Astrocyte (in vitro differentiated cells and primary cell): ENCODE measurements around the gene SCAMP4. TPM values are rescaled to one million over a fixed set of nuclear protein-coding genes. Genes with fewer than 3 reads are reported as not detected.
A peak's percentile ranks its signal among the peaks of the same experiment; 100 is the strongest.
"Not testable (repeated sequence)": the region's sequence is repeated elsewhere in the genome, so short reads cannot be mapped to it uniquely, and the experiment has no call there.

ENCODE experiments used
- DNase-seq: peaks from one replicate; pipeline ENCODE4 v3.0.0-alpha.2; 2010; ENCODE audit warnings: low read depth
- FAIRE-seq: peaks from 2 replicates; lab custom pipeline; 2011; peaks lifted over from hg19 to GRCh38; lab: Jason Lieb, UNC
- H2AFZ ChIP-seq: 2 replicates; pipeline ENCODE4 v1.6.0; 2012; ENCODE audit warnings: low read depth, low read length, inconsistent platforms
- H3K27ac ChIP-seq: 2 replicates; pipeline ENCODE4 v1.5.1; 2011; ENCODE audit warnings: low read depth, low read length, inconsistent platforms
- H3K27me3 ChIP-seq: 2 replicates; pipeline ENCODE4 v1.6.0; 2011; ENCODE audit warnings: low read length, inconsistent platforms; ENCODE audit not compliant: insufficient read depth
- H3K36me3 ChIP-seq: 2 replicates; pipeline ENCODE4 v1.5.1; 2011; ENCODE audit warnings: low read length, inconsistent platforms; ENCODE audit not compliant: insufficient read depth
- H3K4me1 ChIP-seq: 2 replicates; pipeline ENCODE4 v1.5.1; 2011; ENCODE audit warnings: low read length, inconsistent platforms; ENCODE audit not compliant: insufficient read depth
- H3K4me2 ChIP-seq: 2 replicates; pipeline ENCODE4 v1.6.0; 2012; ENCODE audit warnings: low read length, inconsistent platforms
- H3K4me3 ChIP-seq: 2 replicates; pipeline ENCODE4 v1.5.1; 2011; ENCODE audit warnings: low read depth, mild to moderate bottlenecking, low read length, inconsistent platforms; ENCODE audit not compliant: insufficient read depth
- H3K79me2 ChIP-seq: 2 replicates; pipeline ENCODE4 v1.6.0; 2012; ENCODE audit warnings: mild to moderate bottlenecking, low read length, inconsistent platforms; ENCODE audit not compliant: insufficient read depth
- H3K9ac ChIP-seq: 2 replicates; pipeline ENCODE4 v1.6.0; 2012; ENCODE audit warnings: mild to moderate bottlenecking, low read length, inconsistent platforms
- H3K9me3 ChIP-seq: 2 replicates; pipeline ENCODE4 v1.5.1; 2012; ENCODE audit warnings: low read depth, mild to moderate bottlenecking, low read length, inconsistent platforms; ENCODE audit not compliant: insufficient read depth
- H4K20me1 ChIP-seq: 2 replicates; pipeline ENCODE4 v1.6.0; 2012; ENCODE audit warnings: low read length, inconsistent platforms; ENCODE audit not compliant: insufficient read depth
- H3K27ac Mint-ChIP-seq: one replicate; pipeline ENCODE4 v1.8.0; 2021; ENCODE audit warnings: mild to moderate bottlenecking, mixed read lengths; ENCODE audit not compliant: unreplicated experiment
- H3K27me3 Mint-ChIP-seq: one replicate; pipeline ENCODE4 v1.8.0; 2021; ENCODE audit warnings: low read depth, mixed read lengths; ENCODE audit not compliant: unreplicated experiment
- H3K36me3 Mint-ChIP-seq: one replicate; pipeline ENCODE4 v1.8.0; 2021; ENCODE audit warnings: low read depth, mixed read lengths; ENCODE audit not compliant: unreplicated experiment
- H3K4me1 Mint-ChIP-seq: one replicate; pipeline ENCODE4 v1.8.0; 2021; ENCODE audit warnings: low read depth, mixed read lengths; ENCODE audit not compliant: unreplicated experiment
- H3K4me3 Mint-ChIP-seq: one replicate; pipeline ENCODE4 v1.8.0; 2021; ENCODE audit warnings: mild to moderate bottlenecking, moderate library complexity, mixed read lengths; ENCODE audit not compliant: unreplicated experiment
- H3K9me3 Mint-ChIP-seq: one replicate; pipeline ENCODE4 v1.8.0; 2021; ENCODE audit warnings: mild to moderate bottlenecking, mixed read lengths; ENCODE audit not compliant: unreplicated experiment
- EZH2 ChIP-seq: IDR thresholded peaks from 2 replicates; pipeline ENCODE4 v1.6.1; 2012; ENCODE audit warnings: mild to moderate bottlenecking, low read length, inconsistent platforms; ENCODE audit not compliant: insufficient read depth
- total RNA-seq: library from RNA; stranded (reverse); gene quantifications from 2 replicates; pipeline ENCODE4 v1.2.1, GENCODE V29; 2021
- TF ChIP-seq, protein P1 (sequence below): IDR thresholded peaks from 2 replicates; pipeline ENCODE4 v1.5.1; 2011; ENCODE audit warnings: low read depth, mild to moderate bottlenecking, inconsistent platforms, low read length, moderate library complexity; ENCODE audit not compliant: insufficient read depth

SCAMP4 gene
- total RNA-seq, 1 donor from 2014 or later, result 72.2 TPM

DNA sequence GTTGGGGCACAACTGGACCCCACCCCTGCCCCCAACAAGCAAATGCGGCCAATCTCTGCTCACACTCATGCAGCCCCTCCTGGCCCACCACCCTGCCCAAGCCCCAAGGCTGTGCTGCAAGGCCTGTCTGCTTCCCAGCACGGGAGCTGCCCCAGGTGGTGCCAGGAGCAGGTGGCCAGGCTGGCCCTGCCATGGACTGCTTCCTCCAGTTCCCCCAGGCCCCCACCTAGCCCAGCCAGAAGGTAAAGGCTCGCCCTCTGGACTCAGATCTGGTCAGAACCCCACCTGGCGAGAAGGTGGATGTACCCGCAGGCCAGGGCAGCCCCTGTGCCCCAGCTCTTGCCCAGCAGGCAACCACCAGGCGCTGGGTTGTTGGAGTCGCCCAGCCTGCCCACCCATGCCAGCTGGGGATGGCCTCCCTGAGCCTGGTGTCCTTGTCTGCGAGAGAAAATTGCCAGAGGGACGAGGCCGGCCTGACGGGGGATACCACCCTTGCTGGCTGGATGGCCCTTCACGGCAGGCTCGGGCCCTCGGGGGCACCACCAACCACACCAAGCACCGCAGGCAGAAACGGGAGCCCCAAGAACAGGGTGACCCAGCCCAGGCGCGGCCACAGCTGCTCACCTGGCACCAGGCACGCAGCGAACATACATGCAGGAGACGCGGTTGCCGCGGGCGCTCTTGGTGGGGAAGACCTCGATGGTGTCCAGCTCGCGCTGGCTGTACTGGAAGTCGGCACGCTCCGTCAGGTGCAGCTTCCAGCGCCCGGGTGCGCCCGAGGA is 24.4 kb upstream of the SCAMP4 start:
- TF ChIP-seq, protein P1, sequence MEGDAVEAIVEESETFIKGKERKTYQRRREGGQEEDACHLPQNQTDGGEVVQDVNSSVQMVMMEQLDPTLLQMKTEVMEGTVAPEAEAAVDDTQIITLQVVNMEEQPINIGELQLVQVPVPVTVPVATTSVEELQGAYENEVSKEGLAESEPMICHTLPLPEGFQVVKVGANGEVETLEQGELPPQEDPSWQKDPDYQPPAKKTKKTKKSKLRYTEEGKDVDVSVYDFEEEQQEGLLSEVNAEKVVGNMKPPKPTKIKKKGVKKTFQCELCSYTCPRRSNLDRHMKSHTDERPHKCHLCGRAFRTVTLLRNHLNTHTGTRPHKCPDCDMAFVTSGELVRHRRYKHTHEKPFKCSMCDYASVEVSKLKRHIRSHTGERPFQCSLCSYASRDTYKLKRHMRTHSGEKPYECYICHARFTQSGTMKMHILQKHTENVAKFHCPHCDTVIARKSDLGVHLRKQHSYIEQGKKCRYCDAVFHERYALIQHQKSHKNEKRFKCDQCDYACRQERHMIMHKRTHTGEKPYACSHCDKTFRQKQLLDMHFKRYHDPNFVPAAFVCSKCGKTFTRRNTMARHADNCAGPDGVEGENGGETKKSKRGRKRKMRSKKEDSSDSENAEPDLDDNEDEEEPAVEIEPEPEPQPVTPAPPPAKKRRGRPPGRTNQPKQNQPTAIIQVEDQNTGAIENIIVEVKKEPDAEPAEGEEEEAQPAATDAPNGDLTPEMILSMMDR, result no peak
- no peak for TF ChIP-seq EZH2
- H3K36me3 Mint-ChIP-seq, result peaks cover 2% of the 10 kb centered on the region
- no peaks in the 10 kb centered on the region for H3K9me3 Mint-ChIP-seq
- DNase-seq (no peak), FAIRE-seq (no peak)
- Histone ChIP-seq H4K20me1 (peaks cover 46% of the 10 kb centered on the region), H3K4me3 (no peak overlapping the region), H2AFZ (no peak overlapping the region), H3K4me1 (peaks cover 30% of the 10 kb centered on the region), H3K9ac (no peak overlapping the region), H3K79me2 (peaks cover 54% of the 10 kb centered on the region), H3K27ac (no peak overlapping the region), H3K4me2 (no peak overlapping the region), H3K27me3 (no peaks in the 10 kb centered on the region), H3K36me3 (peaks cover 4% of the 10 kb centered on the region), H3K9me3 (no peaks in the 10 kb centered on the region)
- no peaks in the 10 kb centered on the region for H3K27me3 Mint-ChIP-seq
- H3K4me3 Mint-ChIP-seq, result no peak overlapping the region
- H3K27ac Mint-ChIP-seq, result no peak overlapping the region
- H3K4me1 Mint-ChIP-seq, result peaks cover 22% of the 10 kb centered on the region

DNA sequence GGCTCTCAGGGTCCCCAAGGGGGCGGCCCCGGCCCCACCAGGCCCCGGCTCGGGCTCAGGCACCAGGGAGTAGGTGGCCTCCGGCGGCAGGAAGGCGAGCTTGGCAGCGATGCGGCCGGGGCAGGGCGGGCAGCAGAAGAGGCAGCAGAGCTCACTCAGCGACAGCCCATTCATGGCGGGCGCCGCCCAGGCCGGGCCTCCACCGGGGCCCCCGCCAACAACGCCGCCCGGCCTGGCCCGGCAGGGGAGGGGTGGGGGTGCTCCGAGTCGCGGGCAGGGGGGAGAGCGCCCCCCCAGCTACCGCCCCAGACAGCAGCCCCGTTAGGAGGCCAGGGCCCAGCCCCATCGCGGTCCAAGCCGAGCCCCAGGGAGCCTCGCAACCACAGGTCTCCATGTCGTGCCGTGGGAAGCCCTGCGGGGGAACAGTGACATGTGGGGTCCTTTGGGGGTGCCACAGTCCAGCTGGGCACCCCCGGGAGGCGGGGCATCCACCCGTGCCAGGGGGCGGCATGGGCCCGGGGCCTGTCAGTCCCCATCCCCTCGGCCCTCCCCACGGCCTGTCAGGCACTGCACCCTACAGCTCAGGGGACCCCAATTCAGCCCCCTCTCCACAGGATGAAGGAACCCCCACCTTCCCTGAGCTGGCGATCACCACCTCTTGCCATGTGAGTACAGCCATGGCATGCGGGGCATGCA is 23.7 kb upstream of the SCAMP4 start:
- H3K27ac ChIP-seq, H3K36me3 Mint-ChIP-seq, H3K9me3 ChIP-seq, H2AFZ ChIP-seq, H3K27ac Mint-ChIP-seq, H3K9ac ChIP-seq, H3K36me3 ChIP-seq, H3K4me3 ChIP-seq, H3K4me3 Mint-ChIP-seq, FAIRE-seq, H3K9me3 Mint-ChIP-seq, H3K27me3 Mint-ChIP-seq, H3K27me3 ChIP-seq, DNase-seq: not testable (repeated sequence)
- H3K4me1 ChIP-seq, result peaks cover 25% of the 10 kb centered on the region
- H3K4me2 ChIP-seq, result peak overlapping the region; percentile 99
- H3K4me1 Mint-ChIP-seq, result peaks cover 22% of the 10 kb centered on the region
- H3K79me2 ChIP-seq, result peaks cover 48% of the 10 kb centered on the region
- H4K20me1 ChIP-seq, result peaks cover 46% of the 10 kb centered on the region

DNA sequence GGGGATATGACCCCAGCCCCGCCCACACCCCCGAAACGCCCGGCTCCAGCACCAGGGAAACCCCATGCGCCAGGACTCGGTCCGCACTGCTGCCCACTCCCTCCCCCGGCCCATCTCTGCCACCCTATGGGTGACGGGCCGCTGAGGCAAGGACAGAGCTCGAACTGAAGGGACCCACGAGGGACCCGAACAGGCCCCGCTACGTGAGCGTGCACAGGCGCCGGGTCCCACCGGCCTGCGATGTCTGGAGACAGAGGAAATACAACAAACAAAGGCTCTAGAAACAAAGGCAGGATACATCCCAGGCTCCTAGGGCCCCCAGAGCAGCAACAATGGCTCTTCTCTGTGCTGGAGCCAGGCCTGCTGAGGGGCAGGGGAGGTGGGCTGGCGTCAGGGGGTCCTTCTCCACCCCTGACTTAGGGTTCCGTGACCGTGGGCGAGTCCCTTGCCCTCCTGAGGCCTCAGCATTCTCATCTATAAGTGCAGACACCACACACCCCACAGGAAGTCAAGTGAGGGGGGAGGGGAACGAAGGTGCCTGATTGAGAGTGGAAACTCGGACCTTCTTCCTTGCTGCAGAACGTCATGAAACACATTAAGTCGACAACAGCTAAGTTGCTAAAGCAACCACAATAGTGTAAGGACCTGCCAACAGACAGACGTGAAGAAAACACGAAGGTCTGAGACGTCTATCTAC is 23.0 kb upstream of the SCAMP4 start:
- Histone ChIP-seq H3K27ac (no peak overlapping the region), H3K4me3 (no peak overlapping the region), H3K4me2 (peak overlapping the region; percentile 99), H3K9me3 (no peaks in the 10 kb centered on the region), H3K4me1 (peaks cover 24% of the 10 kb centered on the region), H3K36me3 (peaks cover 4% of the 10 kb centered on the region), H3K9ac (peak overlapping the region; percentile 90), H3K79me2 (peaks cover 48% of the 10 kb centered on the region), H4K20me1 (peaks cover 46% of the 10 kb centered on the region), H2AFZ (no peak overlapping the region), H3K27me3 (no peaks in the 10 kb centered on the region)
- DNase-seq (no peak), FAIRE-seq (no peak)
- peak overlapping the region; percentile 100 for H3K4me3 Mint-ChIP-seq
- peaks cover 22% of the 10 kb centered on the region for H3K4me1 Mint-ChIP-seq
- TF ChIP-seq, protein P1, result no peak
- TF ChIP-seq EZH2, result no peak
- H3K36me3 Mint-ChIP-seq, result peaks cover 2% of the 10 kb centered on the region
- no peaks in the 10 kb centered on the region for H3K27me3 Mint-ChIP-seq
- peak overlapping the region; percentile 22 for H3K27ac Mint-ChIP-seq
- H3K9me3 Mint-ChIP-seq, result no peaks in the 10 kb centered on the region
